Bronchial epithelial cell (primary cell): ENCODE results near the gene OST4. TPM values are rescaled to one million over a fixed set of nuclear protein-coding genes. Genes with fewer than 3 reads are reported as not detected.

Experiments
- DNase-seq: peaks from one replicate; pipeline ENCODE4 v3.0.0-alpha.2; 2010; ENCODE audit warnings: low read depth
- FAIRE-seq: peaks from 2 replicates; lab custom pipeline; 2011; peaks lifted over from hg19 to GRCh38; lab: Jason Lieb, UNC
- H3K27me3 ChIP-seq: 2 replicates; pipeline ENCODE4 v1.5.1; 2011; ENCODE audit warnings: low read length; ENCODE audit not compliant: control insufficient read depth, insufficient read depth
- H3K36me3 ChIP-seq: 2 replicates; pipeline ENCODE4 v1.5.1; 2011; ENCODE audit warnings: low read length; ENCODE audit not compliant: control insufficient read depth, insufficient read depth
- H3K4me3 ChIP-seq: 2 replicates; pipeline ENCODE4 v1.5.1; 2011; ENCODE audit warnings: mild to moderate bottlenecking, low read depth, low read length, control low read depth
- CTCF ChIP-seq: IDR thresholded peaks from 2 replicates; pipeline ENCODE4 v1.5.1; 2011; ENCODE audit warnings: mild to moderate bottlenecking, moderate library complexity, low read length, control low read depth, inconsistent platforms; ENCODE audit not compliant: insufficient read depth, severe bottlenecking
- total RNA-seq: library from RNA; depleted of rRNA; stranded (reverse); fragments of >200 nt; gene quantifications from 2 replicates; pipeline ENCODE4 v1.2.1, GENCODE V29; 2014

Gene OST4
- total RNA-seq, 1 donor from 2014 or later: 226 TPM

- DNase-seq (no peak), FAIRE-seq (no peak)
- Histone ChIP-seq H3K27me3 (no peaks in the 10 kb centered on the region), H3K4me3 (no peak overlapping the region), H3K36me3 (peaks cover 13% of the 10 kb centered on the region)
- TF ChIP-seq CTCF: no peak
Observed at GRCh38 chr2:27027211-27027651, 44.2 kb downstream of the OST4 start.

- TF ChIP-seq CTCF: no peak
- H3K27me3 ChIP-seq: no peaks in the 10 kb centered on the region
- FAIRE-seq: no peak
Observed at GRCh38 chr2:27025861-27026851, 45.3 kb downstream of the OST4 start.

GRCh38 chr2:27025281-27025800 lies 46.1 kb downstream of the OST4 start:
- DNase-seq: no peak
- no peak for FAIRE-seq
- peaks cover 13% of the 10 kb centered on the region for H3K36me3 ChIP-seq

More at GRCh38 chr2:27025861-27026851, 45.3 kb downstream of the OST4 start:
- no peak for DNase-seq
- Histone ChIP-seq H3K4me3 (no peak overlapping the region), H3K36me3 (peaks cover 13% of the 10 kb centered on the region)

GRCh38 chr2:27024812-27025211 lies 46.6 kb downstream of the OST4 start:
- no peak for FAIRE-seq
- H3K4me3 ChIP-seq: no peak overlapping the region
- TF ChIP-seq CTCF: no peak
- DNase-seq: no peak
- peaks cover 13% of the 10 kb centered on the region for H3K36me3 ChIP-seq
- H3K27me3 ChIP-seq: no peaks in the 10 kb centered on the region

More at GRCh38 chr2:27025281-27025800, 46.1 kb downstream of the OST4 start:
- TF ChIP-seq CTCF: no peak
- H3K4me3 ChIP-seq: no peak overlapping the region
- H3K27me3 ChIP-seq: no peaks in the 10 kb centered on the region

- no peak overlapping the region for H3K4me3 ChIP-seq
- no peak for FAIRE-seq
- no peak for DNase-seq
- TF ChIP-seq CTCF: peak; percentile 17
- no peaks in the 10 kb centered on the region for H3K27me3 ChIP-seq
- peaks cover 12% of the 10 kb centered on the region for H3K36me3 ChIP-seq
Observed at GRCh38 chr2:27024188-27024587, 47.3 kb downstream of the OST4 start.
